Adipose tissue (tissue), 3 donors: ENCODE data around the gene ZNF207. TPM values are rescaled to one million over a fixed set of nuclear protein-coding genes. Genes with fewer than 3 reads are reported as not detected.
"Not testable (repeated sequence)": the region's sequence is repeated elsewhere in the genome, so short reads cannot be mapped to it uniquely, and the experiment has no call there.

Experiments
- H3K27ac ChIP-seq: one replicate; pipeline ENCODE4 v1.5.1; 2013; ENCODE audit warnings: low read depth, low read length
- WGBS, 3 donors: extraction: QIAGEN DNeasy Blood & Tissue Kit; methylation state at CpG; one replicate each; pipeline ENCODE4 v1.1.7; 2013; 5-methylcytosine and 5-hydroxymethylcytosine counted together
- polyA plus RNA-seq, 3 donors: library from polyadenylated mRNA; stranded (reverse); fragments of 200-250 nt; gene quantifications; one replicate each; pipeline ENCODE4 v1.2.3, GENCODE V29; 2013
- donor health status: healthy with polysubstance abuse.
- donor health status: Bipolar disorder and iron deficiency.
- donor health status: healthy.

The ZNF207 gene
- polyA plus RNA-seq, 3 donors, result 40.3 to 85.6 (median 56.7) TPM

DNA sequence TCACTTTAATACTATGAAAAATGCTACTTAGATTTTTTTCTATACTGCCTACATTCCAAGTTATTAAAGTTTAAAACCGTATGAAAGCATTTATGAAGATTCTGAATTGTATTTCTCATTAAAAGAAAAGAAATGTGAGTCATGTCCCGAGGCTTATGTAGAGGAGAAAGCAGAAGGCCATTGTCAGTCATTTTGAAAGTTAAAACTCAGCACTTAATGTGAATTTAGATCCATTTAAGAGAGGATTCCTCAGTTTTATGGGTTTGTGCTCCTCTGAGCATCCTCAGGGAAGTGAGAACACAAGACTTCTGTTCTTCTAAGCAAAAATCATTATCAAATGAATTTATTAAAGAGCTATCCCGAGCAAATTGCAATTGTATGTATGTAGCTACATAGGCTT is 19.8 kb upstream of the ZNF207 start:
- 60 to 83% (median 77%) methylated on average over 3 of the region's 3 CpGs for WGBS, 3 donors
- no peak overlapping the region for H3K27ac ChIP-seq

DNA sequence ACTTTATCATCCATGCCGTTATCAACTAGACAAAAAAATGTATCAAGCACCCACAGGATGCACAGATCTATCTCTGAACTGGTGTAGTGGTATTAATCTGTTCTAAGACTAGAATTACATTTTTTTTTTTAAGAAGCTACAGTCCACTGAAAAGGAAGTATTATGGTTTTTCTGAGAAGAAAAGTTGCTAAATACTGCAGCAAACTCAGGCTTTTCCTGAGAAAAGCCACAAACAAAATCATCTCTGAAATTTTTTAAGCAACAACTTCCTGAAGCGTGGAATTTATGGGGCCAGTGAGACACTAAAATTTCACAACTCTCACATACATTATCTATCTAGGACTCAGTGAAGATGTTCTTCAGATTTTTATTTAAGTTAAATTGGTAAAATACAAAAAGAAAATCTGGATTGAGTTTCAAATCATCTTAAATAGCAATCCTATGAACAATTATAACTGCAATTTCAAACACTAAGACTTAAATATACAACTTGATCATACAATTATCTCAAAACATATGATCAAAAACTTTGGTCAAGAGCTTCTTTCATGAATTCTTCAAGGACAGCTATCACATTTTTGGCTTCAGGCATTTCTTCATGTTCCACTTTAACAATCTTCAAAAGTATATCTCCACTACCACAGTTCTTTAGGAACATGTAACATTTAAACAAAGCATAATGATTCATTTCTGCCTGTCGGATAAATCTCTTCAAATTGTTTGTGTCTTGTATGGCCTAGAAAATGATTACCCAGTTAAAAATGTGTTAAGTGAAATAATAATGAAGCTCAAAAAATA is 18.5 kb upstream of the ZNF207 start:
- no peak overlapping the region for H3K27ac ChIP-seq
- WGBS, 3 donors, result 63 to 79% (median 67%) methylated on average over 3 of the region's 3 CpGs

DNA sequence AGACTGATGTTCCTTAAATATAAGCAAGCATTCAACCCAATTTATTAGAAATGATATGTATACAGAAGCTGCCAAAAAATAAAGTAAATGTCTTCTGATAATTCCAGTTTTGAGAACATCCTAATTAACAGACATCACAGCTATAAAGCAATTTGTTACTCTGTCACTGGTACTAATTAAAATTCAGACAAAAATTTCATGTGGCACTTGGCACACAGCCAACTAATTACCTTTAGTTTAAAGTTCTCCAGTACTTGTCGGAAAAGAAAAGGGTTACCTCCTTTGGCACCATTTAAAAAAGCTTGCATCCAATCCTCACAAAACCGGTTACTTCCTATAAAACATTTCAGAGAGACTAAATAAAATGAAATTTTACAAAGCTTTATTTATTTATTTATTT is 16.8 kb upstream of the ZNF207 start:
- no peak overlapping the region for H3K27ac ChIP-seq
- 85 to 94% (median 94%) methylated on average over 2 of the region's 2 CpGs for WGBS, 3 donors

- no peak overlapping the region for H3K27ac ChIP-seq
These were observed 14.9 kb upstream of the ZNF207 start for GRCh38 chr17:32335046-32335445.

DNA sequence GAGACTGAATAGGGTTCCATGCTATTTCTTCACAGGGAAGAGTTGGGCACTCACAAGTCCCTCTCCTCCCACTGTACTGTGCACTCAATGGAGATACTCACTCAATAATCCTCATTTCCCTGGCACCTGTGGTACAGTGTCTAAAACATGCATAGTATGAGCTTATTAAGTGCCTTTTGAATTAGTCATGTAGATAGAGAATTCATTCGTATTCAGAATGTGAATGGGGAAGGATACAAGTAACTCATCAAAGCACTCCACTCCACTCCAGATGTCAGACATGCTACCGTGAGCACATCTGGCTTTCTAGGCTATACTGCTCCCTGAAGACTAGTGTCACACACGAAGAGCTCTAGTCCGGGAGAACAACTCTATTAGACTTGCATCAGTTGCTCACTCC is 14.3 kb upstream of the ZNF207 start:
- no peak overlapping the region for H3K27ac ChIP-seq

GRCh38 chr17:32341141-32341856 is 8.7 kb upstream of the ZNF207 start:
- WGBS, 3 donors, result 1 to 3% (median 2%) methylated on average over 12 to 13 of the region's 13 CpGs
- no peak overlapping the region for H3K27ac ChIP-seq

More for the DNA sequence above, 14.3 kb upstream of the ZNF207 start:
- WGBS, 3 donors, result 77 to 83% (median 80%) methylated on average over 4 of the region's 4 CpGs

GRCh38 chr17:32341857-32342602 is 7.9 kb upstream of the ZNF207 start, which contains the start of gene C17orf75:
Gene C17orf75, minus strand, starts transcription at chr17:32342173. Its CDS starts 34 bp downstream, at chr17:32342139.
- WGBS, 3 donors, result 6% methylated on average over 25 to 47 of the region's 47 CpGs
- no peak within 1 kb of the TSS for H3K27ac ChIP-seq

- 60 to 77% (median 65%) methylated on average over 14 of the region's 14 CpGs for WGBS, 3 donors
- no peak overlapping the region for H3K27ac ChIP-seq
These were observed 7.2 kb upstream of the ZNF207 start for GRCh38 chr17:32342603-32343325.

- no peak overlapping the region for H3K27ac ChIP-seq
- 88 to 92% (median 89%) methylated on average over 11 of the region's 11 CpGs for WGBS, 3 donors
These were observed 3.9 kb upstream of the ZNF207 start for GRCh38 chr17:32345951-32346600.

DNA sequence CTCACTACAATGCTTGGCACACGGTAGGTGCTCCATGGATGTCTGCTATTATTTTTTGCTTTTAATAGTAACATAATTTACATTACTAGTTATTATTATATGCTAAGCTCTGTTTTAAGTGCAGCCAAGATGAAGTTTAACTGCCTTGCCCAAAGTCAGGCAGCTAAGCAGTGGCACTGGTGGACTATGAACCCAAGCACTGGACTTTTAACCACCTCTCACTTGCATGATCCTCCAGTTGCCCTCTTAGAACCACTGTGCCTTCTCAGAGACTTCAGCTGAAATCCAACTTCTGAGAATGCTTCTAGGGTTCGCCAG is 1.5 kb upstream of the ZNF207 start:
- H3K27ac ChIP-seq, result no peak overlapping the region
- 95 to 97% (median 95%) methylated on average over 2 of the region's 2 CpGs for WGBS, 3 donors

GRCh38 chr17:32349503-32349853 is 479 bp upstream of the ZNF207 start:
- no peak overlapping the region for H3K27ac ChIP-seq
- WGBS, 3 donors, result 9 to 22% (median 17%) methylated on average over 15 of the region's 15 CpGs

DNA sequence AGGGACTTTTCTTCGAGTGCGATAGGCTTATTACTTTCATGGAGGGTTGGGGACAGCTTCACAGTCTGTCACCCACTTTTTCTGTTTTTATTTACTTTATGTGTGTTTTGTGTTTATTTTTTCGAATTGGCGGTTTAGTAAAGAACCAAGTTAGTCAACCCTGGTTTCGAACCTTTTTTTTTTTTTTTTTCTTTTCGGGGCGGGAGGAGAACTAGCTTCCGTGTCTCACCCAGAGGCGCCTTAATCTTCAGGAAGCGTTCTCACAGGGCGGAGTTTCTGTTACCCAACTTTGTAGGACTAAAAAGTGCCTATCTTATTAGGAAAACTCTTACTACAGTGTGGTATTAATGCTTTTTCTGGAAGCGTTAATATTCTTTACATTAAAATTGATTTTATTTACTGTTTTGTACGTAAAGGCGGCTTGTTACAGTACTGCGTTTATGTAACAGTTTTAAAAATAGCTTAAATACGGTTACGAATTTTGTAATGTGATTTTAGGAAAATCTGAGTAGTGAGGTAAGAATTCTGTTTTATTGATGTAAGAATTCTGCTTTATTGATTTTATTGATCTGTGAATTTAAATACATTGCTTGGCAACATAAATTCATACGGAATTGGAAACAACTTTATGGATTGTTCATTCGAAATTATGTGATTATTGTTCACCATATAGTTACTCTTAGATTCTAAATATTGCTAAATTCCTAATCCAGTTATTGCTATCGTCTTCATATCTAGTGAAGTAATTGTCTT is 885 bp downstream of the ZNF207 start:
- 0% methylated on average over 20 of the region's 20 CpGs for WGBS, 3 donors
- H3K27ac ChIP-seq, result peak overlapping the region; percentile 97

DNA sequence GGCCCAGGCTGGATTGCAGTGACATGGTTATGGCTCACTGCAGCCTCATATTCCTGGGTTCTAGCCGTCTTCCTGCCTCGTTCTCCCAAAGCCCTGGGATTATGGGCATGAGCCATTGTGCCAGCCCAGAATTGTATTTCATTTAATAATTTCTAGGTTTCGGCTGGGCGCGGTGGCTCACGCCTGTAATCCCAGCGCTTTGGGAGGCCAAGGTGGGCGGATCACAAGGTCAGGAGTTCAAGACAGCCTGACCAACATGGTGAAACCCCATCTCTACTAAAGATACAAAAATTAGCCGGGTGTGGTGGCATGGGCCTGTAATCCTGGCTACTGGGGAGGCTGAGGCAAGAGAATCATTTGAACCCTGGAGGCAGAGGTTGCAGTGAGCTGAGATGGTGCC is 2.8 kb downstream of the ZNF207 start:
- H3K27ac ChIP-seq, result not testable (repeated sequence)
- WGBS, 3 donors, result 92 to 94% (median 93%) methylated on average over 9 of the region's 9 CpGs

- 43 to 61% (median 60%) methylated on average over 6 of the region's 6 CpGs for WGBS, 3 donors
- H3K27ac ChIP-seq, result no peak overlapping the region
These were observed 5.9 kb downstream of the ZNF207 start for GRCh38 chr17:32355649-32356377.

- 93 to 96% (median 94%) methylated on average over 3 of the region's 3 CpGs for WGBS, 3 donors
- no peak overlapping the region for H3K27ac ChIP-seq
These were observed 6.4 kb downstream of the ZNF207 start for GRCh38 chr17:32356378-32356743.

- no peak overlapping the region for H3K27ac ChIP-seq
- 94% methylated on average over 5 of the region's 5 CpGs for WGBS, 3 donors
These were observed 6.8 kb downstream of the ZNF207 start for GRCh38 chr17:32356750-32357149.

DNA sequence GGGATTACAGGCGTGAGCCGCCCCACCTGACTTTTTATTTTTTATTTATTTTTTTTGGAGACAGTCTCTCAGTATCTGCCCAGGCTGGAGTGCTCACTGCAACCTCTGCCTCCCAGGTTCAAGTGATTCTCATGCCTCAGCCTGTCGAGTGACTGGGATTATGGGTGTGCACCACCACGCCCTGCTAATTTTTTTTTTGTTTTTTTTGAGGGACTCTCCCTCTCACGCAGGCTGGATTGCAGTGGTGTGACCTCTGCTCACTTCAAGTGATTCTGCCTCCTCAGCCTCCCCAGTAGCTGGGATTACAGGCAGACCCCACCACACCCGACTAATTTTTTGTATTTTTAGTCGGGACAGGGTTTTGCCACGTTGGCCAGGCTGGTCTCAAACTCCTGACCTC is 7.7 kb downstream of the ZNF207 start:
- H3K27ac ChIP-seq, result no peak overlapping the region
- WGBS, 3 donors, result 83 to 89% (median 86%) methylated on average over 8 of the region's 8 CpGs
